Activated B cell treated with CpG ODN at 0.5 μM for 24 hours (primary cell): ENCODE data around the gene LGR6. TPM values are rescaled to one million over a fixed set of nuclear protein-coding genes. Genes with fewer than 3 reads are reported as not detected.

ENCODE experiments used
- ATAC-seq: fragments of 200-7000 bp; cut with Tn5 transposase; one replicate; pipeline ENCODE4 v1.10.0; 2021; ENCODE audit warnings: low read depth, mild to moderate bottlenecking, moderate library complexity
- CTCF ChIA-PET: fragments of 350-600 bp; sonication (Branson Sonifier 250); formaldehyde crosslinking; loops from one replicate; lab custom pipeline; 2021; ENCODE audit warnings: antibody characterized with exemption; lab: Charles Lee
- POLR2A ChIA-PET: fragments of 350-600 bp; sonication (Branson Sonifier 250); formaldehyde crosslinking; loops from one replicate; lab custom pipeline; 2021; ENCODE audit warnings: antibody characterized with exemption; lab: Charles Lee
- DNase-seq: peaks from one replicate; pipeline ENCODE4 v3.0.0; 2022
- H3K27ac Mint-ChIP-seq: one replicate; pipeline ENCODE4 v1.8.0; 2020; ENCODE audit warnings: mixed read lengths
- H3K27me3 Mint-ChIP-seq: one replicate; pipeline ENCODE4 v1.8.0; 2021; ENCODE audit warnings: mixed read lengths
- H3K36me3 Mint-ChIP-seq: one replicate; pipeline ENCODE4 v1.8.0; 2021; ENCODE audit warnings: low read depth, mixed read lengths
- H3K4me1 Mint-ChIP-seq: one replicate; pipeline ENCODE4 v1.8.0; 2021; ENCODE audit warnings: mixed read lengths
- H3K4me3 Mint-ChIP-seq: one replicate; pipeline ENCODE4 v1.8.0; 2020; ENCODE audit warnings: mild to moderate bottlenecking, mixed read lengths
- H3K9me3 Mint-ChIP-seq: one replicate; pipeline ENCODE4 v1.8.0; 2020; ENCODE audit warnings: mixed read lengths
- intact Hi-C: fragments of 100-400 bp; cut with micrococcal nuclease; formaldehyde crosslinking; loops from one replicate; pipeline ENCODE4 v1.15.1; 2024
- total RNA-seq: library from RNA; stranded (reverse); gene quantifications from 2 replicates; pipeline ENCODE4 v1.2.3, GENCODE V29; 2022
- TF ChIP-seq, protein P1 (sequence below): fragments of 200-600 bp; IDR thresholded peaks from one replicate; pipeline ENCODE4 v1.8.0; 2022; ENCODE audit warnings: antibody characterized with exemption, mild to moderate bottlenecking

Gene LGR6
- total RNA-seq, 1 donor from 2014 or later: not detected

DNA sequence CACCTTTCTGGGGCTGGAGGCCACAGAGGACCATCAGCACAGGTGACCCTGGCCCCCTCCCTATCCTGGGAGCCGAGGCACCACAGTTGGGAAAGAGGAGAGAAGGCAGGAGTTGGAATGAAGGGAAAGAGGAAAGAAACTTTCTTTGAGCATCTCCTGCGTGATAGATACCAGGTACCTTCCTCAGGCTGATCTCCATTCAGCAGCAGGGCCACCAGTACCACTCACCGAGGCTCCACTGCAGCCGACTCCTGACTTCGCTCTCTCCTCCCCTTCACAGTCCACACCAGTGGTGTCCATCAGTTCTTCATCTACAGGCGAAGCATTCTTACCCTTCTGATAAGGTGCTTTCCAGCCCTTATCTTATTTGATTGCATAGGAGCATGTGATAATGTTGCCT lies 55.3 kb downstream of the LGR6 start:
- H3K27me3 Mint-ChIP-seq: peaks cover 11% of the 10 kb centered on the region
- ATAC-seq (no peak), DNase-seq (no peak)
- H3K27ac Mint-ChIP-seq: no peak overlapping the region
- no peak overlapping the region for H3K4me3 Mint-ChIP-seq
- POLR2A ChIA-PET: no interaction called here
- H3K36me3 Mint-ChIP-seq: no peaks in the 10 kb centered on the region
- peaks cover 2% of the 10 kb centered on the region for H3K4me1 Mint-ChIP-seq
- no peaks in the 10 kb centered on the region for H3K9me3 Mint-ChIP-seq
- CTCF ChIA-PET: no interaction called here
- intact Hi-C loops: no loop called here
- TF ChIP-seq, protein P1, sequence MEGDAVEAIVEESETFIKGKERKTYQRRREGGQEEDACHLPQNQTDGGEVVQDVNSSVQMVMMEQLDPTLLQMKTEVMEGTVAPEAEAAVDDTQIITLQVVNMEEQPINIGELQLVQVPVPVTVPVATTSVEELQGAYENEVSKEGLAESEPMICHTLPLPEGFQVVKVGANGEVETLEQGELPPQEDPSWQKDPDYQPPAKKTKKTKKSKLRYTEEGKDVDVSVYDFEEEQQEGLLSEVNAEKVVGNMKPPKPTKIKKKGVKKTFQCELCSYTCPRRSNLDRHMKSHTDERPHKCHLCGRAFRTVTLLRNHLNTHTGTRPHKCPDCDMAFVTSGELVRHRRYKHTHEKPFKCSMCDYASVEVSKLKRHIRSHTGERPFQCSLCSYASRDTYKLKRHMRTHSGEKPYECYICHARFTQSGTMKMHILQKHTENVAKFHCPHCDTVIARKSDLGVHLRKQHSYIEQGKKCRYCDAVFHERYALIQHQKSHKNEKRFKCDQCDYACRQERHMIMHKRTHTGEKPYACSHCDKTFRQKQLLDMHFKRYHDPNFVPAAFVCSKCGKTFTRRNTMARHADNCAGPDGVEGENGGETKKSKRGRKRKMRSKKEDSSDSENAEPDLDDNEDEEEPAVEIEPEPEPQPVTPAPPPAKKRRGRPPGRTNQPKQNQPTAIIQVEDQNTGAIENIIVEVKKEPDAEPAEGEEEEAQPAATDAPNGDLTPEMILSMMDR: no peak

DNA sequence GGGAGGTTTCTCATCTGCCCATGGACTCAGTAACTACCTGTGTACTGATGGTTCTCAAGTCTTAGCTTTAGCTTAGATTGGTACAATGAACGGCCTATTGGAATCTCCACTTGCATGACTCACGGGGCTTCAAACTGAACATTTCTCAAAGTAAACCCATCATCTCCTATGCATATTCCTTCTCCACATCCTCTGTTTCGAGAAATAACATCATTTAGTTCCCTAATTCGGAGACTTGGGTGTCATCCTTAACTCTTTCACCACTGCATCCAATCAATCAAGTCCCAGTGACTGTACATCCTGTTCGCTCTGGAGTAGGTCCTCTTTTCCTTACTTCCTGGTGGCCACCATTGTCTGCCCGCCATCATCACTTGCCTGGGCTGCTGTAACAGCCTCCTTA lies 55.8 kb downstream of the LGR6 start:
- no peak for ATAC-seq
- H3K27me3 Mint-ChIP-seq: peaks cover 11% of the 10 kb centered on the region
- H3K4me1 Mint-ChIP-seq: peaks cover 2% of the 10 kb centered on the region
- TF ChIP-seq, protein P1: no peak
- H3K4me3 Mint-ChIP-seq: no peak overlapping the region
- intact Hi-C loops: no loop called here
- no peak overlapping the region for H3K27ac Mint-ChIP-seq
- H3K9me3 Mint-ChIP-seq: no peaks in the 10 kb centered on the region
- ChIA-PET POLR2A (no interaction called here), CTCF (no interaction called here)
- DNase-seq: no peak
- no peaks in the 10 kb centered on the region for H3K36me3 Mint-ChIP-seq

DNA sequence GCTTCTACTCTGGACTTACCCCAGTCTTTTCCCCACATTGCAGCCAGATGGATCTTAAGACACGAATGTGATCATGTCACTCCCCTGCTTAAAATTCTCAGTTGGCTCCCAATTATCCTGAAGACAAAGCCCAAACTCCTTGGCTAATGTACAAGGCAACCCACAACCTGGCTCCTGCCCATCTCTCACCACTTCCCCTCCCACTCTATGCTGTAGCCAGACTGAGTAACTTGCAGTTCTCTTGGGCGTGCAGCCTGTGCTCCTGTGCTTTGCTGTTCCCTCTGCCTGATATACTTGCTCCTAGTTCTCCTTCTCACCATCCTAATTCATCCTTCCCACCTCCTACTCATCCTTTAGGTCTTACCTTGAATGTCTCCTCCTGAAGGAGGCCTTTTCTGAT lies 56.2 kb downstream of the LGR6 start:
- intact Hi-C loops: no loop called here
- POLR2A ChIA-PET: no interaction called here
- H3K36me3 Mint-ChIP-seq: no peaks in the 10 kb centered on the region

DNA sequence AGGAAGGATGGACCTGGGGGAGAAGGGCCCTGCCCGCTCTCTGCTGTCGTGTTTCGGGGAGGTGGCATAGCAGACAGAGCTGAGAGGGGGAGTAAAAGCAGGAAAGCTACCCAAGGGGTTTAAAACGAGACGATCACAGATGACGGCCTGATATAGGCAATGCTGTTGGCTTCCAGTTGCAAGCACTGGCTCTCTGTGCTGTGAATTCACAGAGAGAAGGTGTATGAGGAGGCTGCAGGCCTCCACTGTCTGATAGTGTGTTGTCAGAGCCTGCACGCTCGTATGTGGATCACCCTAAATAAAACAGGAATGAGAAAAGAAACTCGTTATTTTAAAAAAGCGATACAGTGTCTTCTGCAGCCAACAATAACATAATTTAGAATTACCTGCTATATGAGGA lies 57.4 kb downstream of the LGR6 start:
- Mint-ChIP-seq H3K36me3 (no peaks in the 10 kb centered on the region), H3K9me3 (no peaks in the 10 kb centered on the region), H3K4me3 (no peak overlapping the region), H3K4me1 (no peaks in the 10 kb centered on the region), H3K27me3 (peaks cover 11% of the 10 kb centered on the region), H3K27ac (no peak overlapping the region)
- intact Hi-C loops: no loop called here
- CTCF ChIA-PET: no interaction called here
- DNase-seq (no peak), ATAC-seq (no peak)
- POLR2A ChIA-PET: no interaction called here
- TF ChIP-seq, protein P1: no peak

More for the DNA sequence above, 56.2 kb downstream of the LGR6 start:
- CTCF ChIA-PET: no interaction called here
- H3K27ac Mint-ChIP-seq: no peak overlapping the region
- peaks cover 11% of the 10 kb centered on the region for H3K27me3 Mint-ChIP-seq
- DNase-seq (no peak), ATAC-seq (no peak)
- H3K9me3 Mint-ChIP-seq: no peaks in the 10 kb centered on the region
- H3K4me3 Mint-ChIP-seq: no peak overlapping the region
- H3K4me1 Mint-ChIP-seq: peaks cover 1% of the 10 kb centered on the region
- TF ChIP-seq, protein P1: no peak

DNA sequence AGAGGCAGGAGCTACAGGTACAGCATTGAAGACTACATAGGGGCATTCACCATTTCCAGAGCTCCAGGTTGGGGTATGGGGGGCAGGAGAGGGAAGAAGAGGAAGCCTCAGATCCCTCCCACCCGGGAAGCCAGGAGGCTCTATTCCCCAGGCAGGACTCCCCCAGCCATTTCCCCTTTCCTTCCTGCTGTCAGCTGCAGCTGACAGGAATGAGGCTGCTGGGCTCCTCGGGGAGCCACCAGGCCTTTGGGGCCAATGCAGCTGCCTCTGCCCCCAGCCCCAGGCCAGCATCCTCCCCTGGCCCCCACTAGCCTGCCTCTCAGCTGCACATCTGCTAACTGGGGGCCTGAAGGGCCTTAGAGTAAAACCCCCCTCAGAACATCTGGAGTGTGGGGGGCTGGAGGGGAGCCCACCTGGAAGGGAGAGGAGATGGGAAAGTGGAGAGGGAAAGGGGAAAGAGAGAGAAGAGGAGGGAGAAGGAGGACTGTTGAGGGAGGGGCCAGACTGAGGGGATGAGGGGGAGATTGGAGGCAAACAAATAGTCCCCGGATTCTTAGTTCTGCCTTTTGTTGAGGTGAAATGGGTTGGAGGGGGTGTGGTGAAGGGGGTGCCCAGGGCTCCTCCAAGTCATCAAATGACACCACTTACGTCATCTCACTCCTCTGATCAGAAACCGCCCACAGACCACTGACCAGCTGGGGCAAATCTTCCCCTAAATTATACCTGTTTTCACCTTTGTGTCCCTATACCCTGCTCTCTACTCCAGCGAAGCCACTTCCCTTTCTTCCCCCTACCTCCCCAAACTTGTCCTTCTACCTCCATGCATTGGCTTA lies 58.0 kb downstream of the LGR6 start:
- DNase-seq (no peak), ATAC-seq (no peak)
- peaks cover 11% of the 10 kb centered on the region for H3K27me3 Mint-ChIP-seq
- no peak overlapping the region for H3K4me3 Mint-ChIP-seq
- H3K36me3 Mint-ChIP-seq: no peaks in the 10 kb centered on the region
- TF ChIP-seq, protein P1: no peak
- ChIA-PET CTCF (no interaction called here), POLR2A (no interaction called here)
- H3K27ac Mint-ChIP-seq: no peak overlapping the region
- H3K9me3 Mint-ChIP-seq: peaks cover under 1% of the 10 kb centered on the region
- no peaks in the 10 kb centered on the region for H3K4me1 Mint-ChIP-seq
- intact Hi-C loops: no loop called here
